Measurements from ENCODE around the gene TMTC1.

TMTC1 gene

GRCh38 chr12:29778531-29778930, 5.2 kb downstream of the TMTC1 start:
- DNase-seq = no peak

DNA sequence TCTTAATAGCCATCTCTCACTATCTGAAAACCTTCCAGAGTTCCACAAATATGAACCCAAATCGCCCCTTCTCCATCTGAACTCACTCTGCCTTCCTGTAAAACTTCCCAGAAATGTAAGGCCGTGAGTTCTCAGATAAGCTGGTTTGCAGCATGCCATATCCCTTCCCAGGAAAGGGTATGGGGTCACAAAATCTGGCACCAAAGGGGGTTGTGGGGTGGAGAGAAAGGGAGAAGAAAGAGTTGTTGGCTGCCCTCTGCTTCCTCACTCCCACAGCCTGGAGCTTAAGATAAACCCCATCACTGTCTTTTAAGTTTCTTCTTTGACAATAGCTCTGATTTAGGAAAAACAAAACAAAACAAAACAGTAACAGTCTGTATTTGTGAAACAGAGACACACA, 10.7 kb downstream of the TMTC1 start:
- no peak for DNase-seq

DNA sequence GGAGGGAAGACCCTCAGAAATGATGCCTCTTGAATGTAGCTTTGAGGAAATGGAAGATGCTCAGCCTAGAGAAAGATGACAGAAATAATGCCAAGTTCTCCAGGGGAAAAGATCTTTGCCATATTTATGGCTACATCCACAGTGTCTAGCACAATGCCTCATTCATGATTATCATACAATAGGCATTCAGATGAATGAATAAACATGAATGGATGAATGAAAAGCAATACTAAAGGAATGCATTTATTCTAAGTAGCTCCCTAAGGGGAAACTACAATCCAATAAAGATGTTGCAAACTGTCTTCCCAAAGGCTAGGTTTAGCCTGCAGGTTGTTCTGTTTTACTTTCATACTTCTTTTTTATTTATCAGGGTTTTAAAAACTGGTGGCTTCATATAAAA, 12.0 kb downstream of the TMTC1 start:
- no peak for DNase-seq

DNA sequence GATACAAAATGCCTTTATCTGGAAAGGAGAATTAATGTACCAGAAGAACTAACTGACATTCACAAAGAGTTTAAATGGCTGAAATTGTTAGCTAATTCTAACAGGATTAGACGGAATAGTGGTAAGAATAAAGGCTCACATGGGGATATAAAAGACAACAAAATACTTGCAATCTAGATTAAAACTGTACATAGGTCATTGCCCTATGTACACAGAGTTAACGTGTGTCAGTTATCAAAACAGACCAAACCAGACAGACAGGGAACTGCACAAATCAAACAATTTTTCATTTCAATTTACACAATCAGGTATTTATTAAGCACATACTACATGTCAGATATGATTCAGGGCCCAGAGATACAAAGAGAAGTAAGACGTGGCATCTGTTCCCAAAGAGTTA, 12.6 kb downstream of the TMTC1 start:
- DNase-seq = no peak

DNA sequence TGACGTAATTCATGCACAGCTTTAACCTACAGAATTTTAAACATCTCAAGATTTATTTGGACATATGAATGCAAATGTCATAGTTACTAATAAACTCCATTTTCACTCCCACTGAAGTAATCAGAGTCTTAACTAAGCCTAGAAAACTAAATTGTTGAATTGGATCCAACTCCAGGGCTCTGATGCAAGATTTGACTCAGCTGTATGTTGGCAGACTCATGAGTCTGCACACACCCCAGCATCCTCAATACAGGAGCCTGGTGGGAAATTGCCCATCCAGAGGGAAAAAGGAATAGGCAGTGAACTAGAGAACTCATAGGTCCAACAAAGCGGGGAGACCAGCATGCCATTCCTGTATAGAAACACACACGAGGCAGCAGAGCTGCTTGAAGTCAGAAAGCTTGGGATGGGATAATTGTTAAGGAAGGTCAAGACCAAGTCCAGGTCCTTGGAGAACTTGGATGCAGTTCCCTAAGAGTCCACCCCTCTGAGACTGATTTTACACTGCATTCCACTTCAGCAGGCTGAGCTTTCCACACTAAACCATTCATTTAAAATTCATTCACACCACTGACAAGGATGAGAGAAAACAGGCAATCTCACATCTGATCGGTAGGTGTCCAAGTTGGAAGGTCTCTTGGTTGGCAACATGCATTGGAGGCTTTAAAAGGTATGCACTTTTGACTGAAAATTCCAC, 14.4 kb downstream of the TMTC1 start:
- DNase-seq = no peak

GRCh38 chr12:29768372-29768771, 15.4 kb downstream of the TMTC1 start:
- no peak for DNase-seq

GRCh38 chr12:29763301-29763683, 20.4 kb downstream of the TMTC1 start:
- DNase-seq = no peak

- no peak for DNase-seq
These were observed 21.0 kb downstream of the TMTC1 start for GRCh38 chr12:29762637-29763300.

- no peak for DNase-seq
These were observed 23.8 kb downstream of the TMTC1 start for GRCh38 chr12:29759950-29760349.

DNA sequence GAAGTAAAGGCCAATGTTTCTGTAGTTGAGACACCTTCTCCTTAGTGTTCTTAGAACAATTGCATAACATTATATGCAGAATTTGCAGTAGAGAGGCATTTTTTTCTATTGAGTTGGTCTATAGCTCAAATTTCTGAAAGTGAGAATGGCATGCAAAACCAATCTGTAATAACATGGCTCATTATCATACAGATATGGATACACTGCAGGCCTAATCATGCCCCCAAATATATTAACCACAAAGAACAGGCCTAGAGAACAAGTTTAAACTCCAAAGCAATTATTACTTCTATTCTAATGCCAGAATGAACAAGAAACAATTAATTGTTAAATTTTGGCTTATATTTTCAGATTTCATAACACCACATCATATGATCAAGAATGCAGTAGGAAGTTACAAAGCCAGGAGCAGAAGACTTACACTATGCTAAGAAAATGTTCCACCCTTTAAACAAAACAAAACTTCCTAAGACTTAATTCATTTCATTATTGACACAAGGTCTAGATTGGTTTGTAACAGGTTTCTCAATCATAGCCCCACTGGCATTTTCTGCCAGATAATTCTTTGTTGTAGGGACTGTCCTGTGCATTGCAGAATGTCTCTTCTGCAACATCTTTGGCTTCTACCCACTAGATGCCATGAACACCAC, 26.9 kb downstream of the TMTC1 start:
- no peak for DNase-seq

- DNase-seq = no peak
These were observed 29.2 kb downstream of the TMTC1 start for GRCh38 chr12:29754235-29755189.

DNA sequence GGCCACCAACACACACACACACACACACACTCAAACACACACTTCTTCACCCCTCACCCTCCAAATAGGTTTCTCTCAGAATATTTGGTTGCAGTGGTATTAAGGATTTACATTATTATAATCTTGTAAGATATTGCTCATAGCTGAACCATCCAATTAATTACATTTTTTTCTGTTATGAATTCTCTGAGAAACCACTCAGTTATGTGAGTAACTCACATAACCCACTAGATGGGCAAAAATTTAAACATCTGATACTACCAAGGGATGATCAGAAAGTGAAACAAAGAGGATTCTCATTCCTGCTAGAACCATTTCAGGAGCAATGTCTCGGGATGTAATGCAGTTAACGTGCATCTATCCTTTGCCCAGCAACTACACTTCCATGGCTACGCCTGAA, 31.6 kb downstream of the TMTC1 start:
- DNase-seq = no peak

DNA sequence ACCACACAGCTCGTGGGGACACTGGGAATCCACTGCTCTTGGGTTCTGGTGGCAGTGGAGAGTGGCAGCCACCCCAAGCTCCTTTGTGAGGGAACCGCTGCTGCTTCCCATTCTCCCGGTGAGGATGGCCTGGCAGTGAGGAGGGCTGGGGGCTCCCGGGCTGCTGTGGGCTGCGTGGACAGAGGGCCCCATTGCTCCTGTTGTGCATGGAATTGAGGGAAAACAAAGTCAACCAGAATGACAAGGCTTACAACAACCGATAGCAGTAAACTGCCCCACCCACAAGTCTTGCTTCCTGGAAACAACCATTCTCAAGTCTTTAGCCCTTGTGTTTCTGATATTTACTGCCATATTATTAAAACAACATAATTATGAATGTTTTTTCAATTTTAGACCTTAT, 32.1 kb downstream of the TMTC1 start:
- no peak for DNase-seq

- no peak for DNase-seq
These were observed 32.9 kb downstream of the TMTC1 start for GRCh38 chr12:29750928-29751220.

- no peak for DNase-seq
These were observed 33.4 kb downstream of the TMTC1 start for GRCh38 chr12:29750131-29750927.

DNA sequence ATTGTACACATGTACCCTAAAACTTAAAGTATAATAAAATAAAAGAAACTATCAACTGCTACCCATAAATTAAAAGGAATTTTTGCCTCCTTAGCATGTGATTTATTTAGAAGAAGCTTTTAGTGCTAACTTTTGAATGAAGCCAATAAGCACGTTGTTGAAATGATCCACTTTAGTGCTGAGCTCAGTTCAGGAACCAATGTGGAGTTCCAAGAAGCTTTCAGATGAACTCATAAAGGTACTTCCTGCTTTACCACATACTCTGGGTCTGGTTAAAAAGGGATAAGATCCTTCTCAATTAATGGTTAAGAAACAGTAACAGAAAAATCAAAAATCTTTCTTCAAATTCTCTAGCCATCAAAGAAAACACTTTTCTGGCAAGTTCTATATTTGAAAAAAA, 39.4 kb downstream of the TMTC1 start:
- DNase-seq = no peak

DNA sequence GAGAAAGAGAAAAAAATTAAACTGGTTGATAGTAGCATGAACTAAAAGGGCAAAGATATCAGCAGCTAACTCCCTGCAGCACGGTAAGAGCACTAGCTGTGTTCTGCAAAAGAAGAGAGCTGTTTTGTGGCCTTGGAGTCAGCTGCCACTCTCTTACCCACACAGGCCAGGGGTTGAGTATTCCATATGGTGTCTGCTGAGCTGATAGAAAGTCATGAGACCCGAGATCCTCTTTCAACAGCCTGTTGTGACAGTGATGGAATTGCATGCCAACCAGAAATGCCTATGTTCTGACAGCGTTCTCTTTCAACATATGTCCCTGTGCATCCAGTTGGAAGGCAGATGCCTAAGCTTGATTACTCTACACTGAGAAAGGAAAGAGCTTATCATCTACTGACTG, 39.9 kb downstream of the TMTC1 start:
- DNase-seq = no peak

- DNase-seq = no peak
These were observed 40.7 kb downstream of the TMTC1 start for GRCh38 chr12:29743077-29743476.

DNA sequence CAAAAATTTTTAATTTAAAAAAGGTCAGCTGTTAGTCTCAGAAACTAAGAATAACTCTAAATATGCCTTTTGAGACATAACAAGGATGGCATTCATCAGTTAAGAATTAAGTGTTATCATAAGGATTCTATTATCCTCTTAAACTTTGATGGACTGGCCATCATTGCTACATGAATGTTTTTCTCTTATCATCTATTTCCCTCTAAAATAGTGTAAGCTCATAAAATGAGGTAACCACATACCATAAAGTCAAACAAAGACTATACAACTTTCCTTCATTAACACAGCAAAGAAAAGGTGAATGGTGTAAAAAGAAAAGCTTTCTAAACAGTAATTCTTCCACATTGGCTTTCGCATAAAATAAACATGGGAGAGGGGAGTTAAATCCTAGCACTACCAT, 41.1 kb downstream of the TMTC1 start:
- no peak for DNase-seq

GRCh38 chr12:29741342-29742241, 42.1 kb downstream of the TMTC1 start:
- DNase-seq = no peak

DNA sequence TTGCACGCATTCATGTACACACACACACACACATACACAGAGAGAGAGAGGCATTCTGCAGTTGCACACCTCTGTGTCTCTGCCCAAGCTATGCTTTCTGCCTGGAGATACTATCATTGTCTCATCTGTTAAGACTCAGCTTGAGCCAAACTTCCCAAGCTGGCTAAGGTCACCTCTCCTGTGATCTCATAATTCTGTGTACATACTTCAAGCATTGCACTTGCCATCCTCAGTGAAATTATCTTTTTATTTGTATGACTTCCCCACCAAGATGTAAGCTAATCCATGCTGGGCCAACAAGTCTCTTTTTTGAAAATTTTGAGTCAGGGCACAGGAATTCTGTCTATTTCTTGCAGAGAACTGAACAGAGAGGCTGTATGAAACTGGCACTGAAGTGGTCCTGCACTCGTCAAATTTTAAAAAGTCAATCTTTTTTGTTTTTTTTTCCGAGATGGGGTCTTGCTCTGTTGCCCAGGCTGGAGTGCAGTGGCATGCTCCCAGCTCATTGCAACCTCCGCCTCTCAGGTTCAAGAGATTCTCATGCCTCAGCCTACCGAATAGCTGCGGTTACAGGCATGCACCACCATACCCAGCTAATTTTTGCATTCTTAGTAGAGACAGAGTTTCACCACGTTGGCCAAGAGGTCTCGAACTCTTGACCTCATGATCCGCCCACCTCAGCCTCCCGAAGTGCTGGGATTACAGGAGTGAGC, 44.3 kb downstream of the TMTC1 start:
- no peak for DNase-seq

Measured in NCI-H187 (cell line).